WTC11 (cell line): ENCODE data around the gene PRKCSH. TPM values are rescaled to one million over a fixed set of nuclear protein-coding genes. Genes with fewer than 3 reads are reported as not detected.

Experiments
- ATAC-seq: fragments of 200-7000 bp; cut with Tn5 transposase; 2 replicates; pipeline ENCODE4 v1.10.0; 2021; ENCODE audit warnings: mild to moderate bottlenecking, moderate library complexity
- CTCF ChIA-PET: fragments of 300-600 bp; sonication (Branson Sonifier 250); formaldehyde crosslinking; loops from one replicate; lab custom pipeline; 2021; ENCODE audit warnings: antibody characterized with exemption; lab: Charles Lee
- POLR2A ChIA-PET: fragments of 350-600 bp; sonication (Branson Sonifier 250); formaldehyde crosslinking; loops from one replicate; lab custom pipeline; 2021; ENCODE audit warnings: antibody characterized with exemption; lab: Charles Lee
- DNase-seq: peaks from one replicate; pipeline ENCODE4 v3.0.0; 2021; ENCODE audit warnings: low spot score
- H3K27ac Mint-ChIP-seq: 2 replicates; pipeline ENCODE4 v1.8.0; 2021; ENCODE audit warnings: mixed read lengths
- H3K27me3 Mint-ChIP-seq: 2 replicates; pipeline ENCODE4 v1.8.0; 2021; ENCODE audit warnings: low read depth, mild to moderate bottlenecking, moderate library complexity, mixed read lengths
- H3K36me3 Mint-ChIP-seq: 2 replicates; pipeline ENCODE4 v1.8.0; 2021; ENCODE audit warnings: mixed read lengths
- H3K4me1 Mint-ChIP-seq: 2 replicates; pipeline ENCODE4 v1.8.0; 2022; ENCODE audit warnings: mixed read lengths
- H3K4me3 Mint-ChIP-seq: 2 replicates; pipeline ENCODE4 v1.8.0; 2021; ENCODE audit warnings: mild to moderate bottlenecking, moderate library complexity, mixed read lengths
- H3K9me3 Mint-ChIP-seq: 2 replicates; pipeline ENCODE4 v1.8.0; 2021; ENCODE audit warnings: mixed read lengths
- ETV6 ChIP-seq: sonication (generic); formaldehyde crosslinking; IDR thresholded peaks from 2 replicates; pipeline ENCODE4 v1.8.1; 2022; ENCODE audit warnings: mild to moderate bottlenecking, missing genetic modification reagents
- GTF2I ChIP-seq: fragments of 250-450 bp; sonication (Bioruptor Pico); conservative IDR thresholded peaks from 2 replicates; pipeline ENCODE4 v1.4.0; 2021; ENCODE audit warnings: mild to moderate bottlenecking
- HMGA2 ChIP-seq: fragments of 250-450 bp; sonication (Bioruptor Pico); IDR thresholded peaks from 2 replicates; pipeline ENCODE4 v1.4.0; 2021; ENCODE audit warnings: mild to moderate bottlenecking, moderate library complexity
- NFE2L1 ChIP-seq: sonication (generic); formaldehyde crosslinking; IDR thresholded peaks from 2 replicates; pipeline ENCODE4 v1.8.1; 2023; ENCODE audit warnings: missing genetic modification reagents
- OVOL2 ChIP-seq: fragments of 250-450 bp; sonication (Bioruptor Pico); IDR thresholded peaks from 2 replicates; pipeline ENCODE4 v1.9.0; 2021; ENCODE audit warnings: mild to moderate bottlenecking, borderline replicate concordance
- RELA ChIP-seq: sonication (generic); formaldehyde crosslinking; IDR thresholded peaks from 2 replicates; pipeline ENCODE4 v1.8.1; 2022; ENCODE audit warnings: missing genetic modification reagents, mild to moderate bottlenecking, borderline replicate concordance
- TCF7 ChIP-seq: sonication (generic); formaldehyde crosslinking; IDR thresholded peaks from 2 replicates; pipeline ENCODE4 v1.8.0; 2022; ENCODE audit warnings: mild to moderate bottlenecking, low read depth, missing genetic modification reagents, moderate library complexity
- TEAD4 ChIP-seq: sonication (generic); formaldehyde crosslinking; IDR thresholded peaks from 2 replicates; pipeline ENCODE4 v1.8.0; 2022; ENCODE audit warnings: mild to moderate bottlenecking, missing genetic modification reagents
- ZNF416 ChIP-seq: fragments of 250-450 bp; sonication (Bioruptor Pico); IDR thresholded peaks from 2 replicates; pipeline ENCODE4 v1.9.0; 2021; ENCODE audit warnings: mild to moderate bottlenecking, inconsistent platforms
- ZNF671 ChIP-seq: fragments of 250-450 bp; sonication (Bioruptor Pico); IDR thresholded peaks from 2 replicates; pipeline ENCODE4 v1.8.0; 2021; ENCODE audit warnings: mild to moderate bottlenecking
- total RNA-seq: library from RNA; stranded (reverse); gene quantifications from 3 replicates; pipeline ENCODE4 v1.2.3, GENCODE V29; 2021
- TF ChIP-seq, protein P1 (sequence below): sonication (generic); formaldehyde crosslinking; IDR thresholded peaks from 2 replicates; pipeline ENCODE4 v1.8.1; 2023; ENCODE audit warnings: mild to moderate bottlenecking, missing genetic modification reagents, moderate library complexity
- TF ChIP-seq, protein P2 (sequence below): fragments of 250-450 bp; sonication (Bioruptor Pico); IDR thresholded peaks from 2 replicates; pipeline ENCODE4 v2.1.2; 2022; ENCODE audit warnings: mild to moderate bottlenecking, moderate library complexity
- TF ChIP-seq, protein P3 (sequence below): sonication (generic); formaldehyde crosslinking; IDR thresholded peaks from 2 replicates; pipeline ENCODE4 v1.8.1; 2023; ENCODE audit warnings: mild to moderate bottlenecking, moderate library complexity, missing genetic modification reagents
- TF ChIP-seq, protein P4 (sequence below): sonication (generic); formaldehyde crosslinking; IDR thresholded peaks from 2 replicates; pipeline ENCODE4 v1.8.0; 2022; ENCODE audit warnings: mild to moderate bottlenecking, missing genetic modification reagents
- TF ChIP-seq, protein P5 (sequence below): fragments of 250-450 bp; sonication (Bioruptor Pico); IDR thresholded peaks from 2 replicates; pipeline ENCODE4 v1.9.0; 2021; ENCODE audit warnings: mild to moderate bottlenecking, borderline replicate concordance
- TF ChIP-seq, protein P6 (sequence below): sonication (generic); formaldehyde crosslinking; conservative IDR thresholded peaks from 2 replicates; pipeline ENCODE4 v1.8.1; 2022; ENCODE audit warnings: mild to moderate bottlenecking, missing genetic modification reagents
- TF ChIP-seq, protein P7 (sequence below): sonication (generic); formaldehyde crosslinking; IDR thresholded peaks from 2 replicates; pipeline ENCODE4 v1.8.0; 2022; ENCODE audit warnings: mild to moderate bottlenecking, missing genetic modification reagents
- TF ChIP-seq, protein P8 (sequence below): fragments of 200-600 bp; IDR thresholded peaks from 2 replicates; pipeline ENCODE4 v1.8.0; 2022; ENCODE audit warnings: antibody characterized with exemption
- TF ChIP-seq, protein P9 (sequence below): fragments of 250-450 bp; sonication (Bioruptor Pico); IDR thresholded peaks from 2 replicates; pipeline ENCODE4 v1.9.0; 2021; ENCODE audit warnings: mild to moderate bottlenecking
- TF ChIP-seq, protein P10 (sequence below): sonication (generic); formaldehyde crosslinking; IDR thresholded peaks from 2 replicates; pipeline ENCODE4 v1.8.1; 2023; ENCODE audit warnings: mild to moderate bottlenecking, missing genetic modification reagents, borderline replicate concordance

The PRKCSH gene
- total RNA-seq, 1 experiment from 2014 or later, result 396 TPM

DNA sequence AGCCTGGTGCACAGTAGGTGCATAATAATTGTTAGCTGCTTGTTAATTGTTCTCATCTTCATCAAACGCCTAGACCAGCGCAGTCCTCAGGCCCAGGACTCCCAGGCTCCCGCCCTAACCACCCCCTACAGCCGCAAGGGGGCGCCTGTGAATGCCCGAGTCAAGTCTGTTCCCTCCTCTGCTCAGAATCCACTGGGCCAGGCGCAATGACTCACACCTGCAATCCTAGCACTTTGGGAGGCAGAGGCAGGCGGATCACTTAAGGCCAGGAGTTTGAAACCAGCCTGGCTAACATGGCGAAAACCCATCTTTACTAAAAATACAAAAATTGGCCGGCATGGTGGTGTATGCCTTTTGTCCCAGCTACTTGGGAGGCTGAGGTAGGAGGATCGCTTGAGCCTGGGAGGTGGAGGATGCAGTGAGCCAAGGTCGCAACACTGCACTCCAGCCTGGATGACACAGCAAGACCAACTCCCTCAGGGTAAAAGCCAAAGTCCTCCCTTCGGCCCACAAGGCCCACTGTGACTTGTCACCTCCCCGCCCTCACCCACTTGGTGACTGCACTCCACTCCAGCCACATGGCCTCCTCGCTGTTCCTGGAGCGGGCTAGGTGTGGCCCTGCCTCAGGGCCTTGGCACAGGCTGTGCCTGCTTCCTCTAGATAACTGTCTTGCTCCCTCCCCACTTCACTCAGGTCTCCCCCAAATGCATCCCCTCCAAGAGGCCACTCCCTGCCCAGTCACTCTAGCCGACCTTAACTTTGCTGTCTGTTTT, 61.1 kb downstream of the PRKCSH start:
- H3K4me1 Mint-ChIP-seq, result no peaks in the 10 kb centered on the region
- no peak overlapping the region for H3K4me3 Mint-ChIP-seq
- CTCF ChIA-PET, result interaction anchor here (0.8 to 1.9 kb wide), 3 partner anchors 14 to 203 kb away, joined by 3 to 6 read pairs (median 5); no protein-coding TSS in a partner anchor
- POLR2A ChIA-PET, result interaction anchor here (1.2 kb wide), 1 partner anchor 158 kb away, joined by 3 read pairs; no protein-coding TSS in a partner anchor
- H3K27ac Mint-ChIP-seq, result no peak overlapping the region
- no peaks in the 10 kb centered on the region for H3K9me3 Mint-ChIP-seq
- no peaks in the 10 kb centered on the region for H3K27me3 Mint-ChIP-seq
- ATAC-seq (peak; percentile 97), DNase-seq (peak; percentile 91)
- H3K36me3 Mint-ChIP-seq, result peaks cover 6% of the 10 kb centered on the region
- TF ChIP-seq, protein P1, sequence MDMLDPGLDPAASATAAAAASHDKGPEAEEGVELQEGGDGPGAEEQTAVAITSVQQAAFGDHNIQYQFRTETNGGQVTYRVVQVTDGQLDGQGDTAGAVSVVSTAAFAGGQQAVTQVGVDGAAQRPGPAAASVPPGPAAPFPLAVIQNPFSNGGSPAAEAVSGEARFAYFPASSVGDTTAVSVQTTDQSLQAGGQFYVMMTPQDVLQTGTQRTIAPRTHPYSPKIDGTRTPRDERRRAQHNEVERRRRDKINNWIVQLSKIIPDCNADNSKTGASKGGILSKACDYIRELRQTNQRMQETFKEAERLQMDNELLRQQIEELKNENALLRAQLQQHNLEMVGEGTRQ (CRISPR knock-in tag), result no peak
- TF ChIP-seq, protein P2, sequence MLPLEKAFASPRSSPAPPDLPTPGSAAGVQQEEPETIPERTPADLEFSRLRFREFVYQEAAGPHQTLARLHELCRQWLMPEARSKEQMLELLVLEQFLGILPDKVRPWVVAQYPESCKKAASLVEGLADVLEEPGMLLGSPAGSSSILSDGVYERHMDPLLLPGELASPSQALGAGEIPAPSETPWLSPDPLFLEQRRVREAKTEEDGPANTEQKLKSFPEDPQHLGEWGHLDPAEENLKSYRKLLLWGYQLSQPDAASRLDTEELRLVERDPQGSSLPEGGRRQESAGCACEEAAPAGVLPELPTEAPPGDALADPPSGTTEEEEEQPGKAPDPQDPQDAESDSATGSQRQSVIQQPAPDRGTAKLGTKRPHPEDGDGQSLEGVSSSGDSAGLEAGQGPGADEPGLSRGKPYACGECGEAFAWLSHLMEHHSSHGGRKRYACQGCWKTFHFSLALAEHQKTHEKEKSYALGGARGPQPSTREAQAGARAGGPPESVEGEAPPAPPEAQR, result no peak
- TF ChIP-seq, protein P3, sequence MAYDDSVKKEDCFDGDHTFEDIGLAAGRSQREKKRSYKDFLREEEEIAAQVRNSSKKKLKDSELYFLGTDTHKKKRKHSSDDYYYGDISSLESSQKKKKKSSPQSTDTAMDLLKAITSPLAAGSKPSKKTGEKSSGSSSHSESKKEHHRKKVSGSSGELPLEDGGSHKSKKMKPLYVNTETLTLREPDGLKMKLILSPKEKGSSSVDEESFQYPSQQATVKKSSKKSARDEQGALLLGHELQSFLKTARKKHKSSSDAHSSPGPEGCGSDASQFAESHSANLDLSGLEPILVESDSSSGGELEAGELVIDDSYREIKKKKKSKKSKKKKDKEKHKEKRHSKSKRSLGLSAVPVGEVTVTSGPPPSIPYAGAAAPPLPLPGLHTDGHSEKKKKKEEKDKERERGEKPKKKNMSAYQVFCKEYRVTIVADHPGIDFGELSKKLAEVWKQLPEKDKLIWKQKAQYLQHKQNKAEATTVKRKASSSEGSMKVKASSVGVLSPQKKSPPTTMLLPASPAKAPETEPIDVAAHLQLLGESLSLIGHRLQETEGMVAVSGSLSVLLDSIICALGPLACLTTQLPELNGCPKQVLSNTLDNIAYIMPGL (CRISPR knock-in tag), result no peak
- TF ChIP-seq, protein P4, sequence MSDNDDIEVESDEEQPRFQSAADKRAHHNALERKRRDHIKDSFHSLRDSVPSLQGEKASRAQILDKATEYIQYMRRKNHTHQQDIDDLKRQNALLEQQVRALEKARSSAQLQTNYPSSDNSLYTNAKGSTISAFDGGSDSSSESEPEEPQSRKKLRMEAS (CRISPR knock-in tag), result no peak
- TF ChIP-seq NFE2L1 (CRISPR knock-in tag) (no peak), GTF2I (0 out of 2 replicates have a peak, but pooled peaks have one; percentile 3), HMGA2 (no peak), ZNF416 (CRISPR knock-in tag) (no peak), ETV6 (CRISPR knock-in tag) (no peak), ZNF671 (CRISPR knock-in tag) (no peak), TEAD4 (CRISPR knock-in tag) (no peak), TCF7 (CRISPR knock-in tag) (no peak), RELA (no peak), OVOL2 (CRISPR knock-in tag) (no peak)
- TF ChIP-seq, protein P5, sequence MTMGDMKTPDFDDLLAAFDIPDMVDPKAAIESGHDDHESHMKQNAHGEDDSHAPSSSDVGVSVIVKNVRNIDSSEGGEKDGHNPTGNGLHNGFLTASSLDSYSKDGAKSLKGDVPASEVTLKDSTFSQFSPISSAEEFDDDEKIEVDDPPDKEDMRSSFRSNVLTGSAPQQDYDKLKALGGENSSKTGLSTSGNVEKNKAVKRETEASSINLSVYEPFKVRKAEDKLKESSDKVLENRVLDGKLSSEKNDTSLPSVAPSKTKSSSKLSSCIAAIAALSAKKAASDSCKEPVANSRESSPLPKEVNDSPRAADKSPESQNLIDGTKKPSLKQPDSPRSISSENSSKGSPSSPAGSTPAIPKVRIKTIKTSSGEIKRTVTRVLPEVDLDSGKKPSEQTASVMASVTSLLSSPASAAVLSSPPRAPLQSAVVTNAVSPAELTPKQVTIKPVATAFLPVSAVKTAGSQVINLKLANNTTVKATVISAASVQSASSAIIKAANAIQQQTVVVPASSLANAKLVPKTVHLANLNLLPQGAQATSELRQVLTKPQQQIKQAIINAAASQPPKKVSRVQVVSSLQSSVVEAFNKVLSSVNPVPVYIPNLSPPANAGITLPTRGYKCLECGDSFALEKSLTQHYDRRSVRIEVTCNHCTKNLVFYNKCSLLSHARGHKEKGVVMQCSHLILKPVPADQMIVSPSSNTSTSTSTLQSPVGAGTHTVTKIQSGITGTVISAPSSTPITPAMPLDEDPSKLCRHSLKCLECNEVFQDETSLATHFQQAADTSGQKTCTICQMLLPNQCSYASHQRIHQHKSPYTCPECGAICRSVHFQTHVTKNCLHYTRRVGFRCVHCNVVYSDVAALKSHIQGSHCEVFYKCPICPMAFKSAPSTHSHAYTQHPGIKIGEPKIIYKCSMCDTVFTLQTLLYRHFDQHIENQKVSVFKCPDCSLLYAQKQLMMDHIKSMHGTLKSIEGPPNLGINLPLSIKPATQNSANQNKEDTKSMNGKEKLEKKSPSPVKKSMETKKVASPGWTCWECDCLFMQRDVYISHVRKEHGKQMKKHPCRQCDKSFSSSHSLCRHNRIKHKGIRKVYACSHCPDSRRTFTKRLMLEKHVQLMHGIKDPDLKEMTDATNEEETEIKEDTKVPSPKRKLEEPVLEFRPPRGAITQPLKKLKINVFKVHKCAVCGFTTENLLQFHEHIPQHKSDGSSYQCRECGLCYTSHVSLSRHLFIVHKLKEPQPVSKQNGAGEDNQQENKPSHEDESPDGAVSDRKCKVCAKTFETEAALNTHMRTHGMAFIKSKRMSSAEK, result no peak
- TF ChIP-seq, protein P6, sequence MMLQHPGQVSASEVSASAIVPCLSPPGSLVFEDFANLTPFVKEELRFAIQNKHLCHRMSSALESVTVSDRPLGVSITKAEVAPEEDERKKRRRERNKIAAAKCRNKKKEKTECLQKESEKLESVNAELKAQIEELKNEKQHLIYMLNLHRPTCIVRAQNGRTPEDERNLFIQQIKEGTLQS, result no peak
- TF ChIP-seq, protein P7, sequence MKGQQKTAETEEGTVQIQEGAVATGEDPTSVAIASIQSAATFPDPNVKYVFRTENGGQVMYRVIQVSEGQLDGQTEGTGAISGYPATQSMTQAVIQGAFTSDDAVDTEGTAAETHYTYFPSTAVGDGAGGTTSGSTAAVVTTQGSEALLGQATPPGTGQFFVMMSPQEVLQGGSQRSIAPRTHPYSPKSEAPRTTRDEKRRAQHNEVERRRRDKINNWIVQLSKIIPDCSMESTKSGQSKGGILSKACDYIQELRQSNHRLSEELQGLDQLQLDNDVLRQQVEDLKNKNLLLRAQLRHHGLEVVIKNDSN (CRISPR knock-in tag), result 0 out of 2 replicates have a peak, but pooled peaks have one; percentile 5
- TF ChIP-seq, protein P8, sequence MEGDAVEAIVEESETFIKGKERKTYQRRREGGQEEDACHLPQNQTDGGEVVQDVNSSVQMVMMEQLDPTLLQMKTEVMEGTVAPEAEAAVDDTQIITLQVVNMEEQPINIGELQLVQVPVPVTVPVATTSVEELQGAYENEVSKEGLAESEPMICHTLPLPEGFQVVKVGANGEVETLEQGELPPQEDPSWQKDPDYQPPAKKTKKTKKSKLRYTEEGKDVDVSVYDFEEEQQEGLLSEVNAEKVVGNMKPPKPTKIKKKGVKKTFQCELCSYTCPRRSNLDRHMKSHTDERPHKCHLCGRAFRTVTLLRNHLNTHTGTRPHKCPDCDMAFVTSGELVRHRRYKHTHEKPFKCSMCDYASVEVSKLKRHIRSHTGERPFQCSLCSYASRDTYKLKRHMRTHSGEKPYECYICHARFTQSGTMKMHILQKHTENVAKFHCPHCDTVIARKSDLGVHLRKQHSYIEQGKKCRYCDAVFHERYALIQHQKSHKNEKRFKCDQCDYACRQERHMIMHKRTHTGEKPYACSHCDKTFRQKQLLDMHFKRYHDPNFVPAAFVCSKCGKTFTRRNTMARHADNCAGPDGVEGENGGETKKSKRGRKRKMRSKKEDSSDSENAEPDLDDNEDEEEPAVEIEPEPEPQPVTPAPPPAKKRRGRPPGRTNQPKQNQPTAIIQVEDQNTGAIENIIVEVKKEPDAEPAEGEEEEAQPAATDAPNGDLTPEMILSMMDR, result peak; percentile 84
- TF ChIP-seq, protein P9, sequence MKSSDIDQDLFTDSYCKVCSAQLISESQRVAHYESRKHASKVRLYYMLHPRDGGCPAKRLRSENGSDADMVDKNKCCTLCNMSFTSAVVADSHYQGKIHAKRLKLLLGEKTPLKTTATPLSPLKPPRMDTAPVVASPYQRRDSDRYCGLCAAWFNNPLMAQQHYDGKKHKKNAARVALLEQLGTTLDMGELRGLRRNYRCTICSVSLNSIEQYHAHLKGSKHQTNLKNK (CRISPR knock-in tag), result no peak
- TF ChIP-seq, protein P10, sequence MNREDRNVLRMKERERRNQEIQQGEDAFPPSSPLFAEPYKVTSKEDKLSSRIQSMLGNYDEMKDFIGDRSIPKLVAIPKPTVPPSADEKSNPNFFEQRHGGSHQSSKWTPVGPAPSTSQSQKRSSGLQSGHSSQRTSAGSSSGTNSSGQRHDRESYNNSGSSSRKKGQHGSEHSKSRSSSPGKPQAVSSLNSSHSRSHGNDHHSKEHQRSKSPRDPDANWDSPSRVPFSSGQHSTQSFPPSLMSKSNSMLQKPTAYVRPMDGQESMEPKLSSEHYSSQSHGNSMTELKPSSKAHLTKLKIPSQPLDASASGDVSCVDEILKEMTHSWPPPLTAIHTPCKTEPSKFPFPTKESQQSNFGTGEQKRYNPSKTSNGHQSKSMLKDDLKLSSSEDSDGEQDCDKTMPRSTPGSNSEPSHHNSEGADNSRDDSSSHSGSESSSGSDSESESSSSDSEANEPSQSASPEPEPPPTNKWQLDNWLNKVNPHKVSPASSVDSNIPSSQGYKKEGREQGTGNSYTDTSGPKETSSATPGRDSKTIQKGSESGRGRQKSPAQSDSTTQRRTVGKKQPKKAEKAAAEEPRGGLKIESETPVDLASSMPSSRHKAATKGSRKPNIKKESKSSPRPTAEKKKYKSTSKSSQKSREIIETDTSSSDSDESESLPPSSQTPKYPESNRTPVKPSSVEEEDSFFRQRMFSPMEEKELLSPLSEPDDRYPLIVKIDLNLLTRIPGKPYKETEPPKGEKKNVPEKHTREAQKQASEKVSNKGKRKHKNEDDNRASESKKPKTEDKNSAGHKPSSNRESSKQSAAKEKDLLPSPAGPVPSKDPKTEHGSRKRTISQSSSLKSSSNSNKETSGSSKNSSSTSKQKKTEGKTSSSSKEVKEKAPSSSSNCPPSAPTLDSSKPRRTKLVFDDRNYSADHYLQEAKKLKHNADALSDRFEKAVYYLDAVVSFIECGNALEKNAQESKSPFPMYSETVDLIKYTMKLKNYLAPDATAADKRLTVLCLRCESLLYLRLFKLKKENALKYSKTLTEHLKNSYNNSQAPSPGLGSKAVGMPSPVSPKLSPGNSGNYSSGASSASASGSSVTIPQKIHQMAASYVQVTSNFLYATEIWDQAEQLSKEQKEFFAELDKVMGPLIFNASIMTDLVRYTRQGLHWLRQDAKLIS (CRISPR knock-in tag), result no peak
